ENCODE results near the gene ZNF518A.

GRCh38 chr10:96212911-96213310, 82.8 kb downstream of the ZNF518A start:
- TF ChIP-seq CTCF (IDR thresholded peaks at IDR 0.05; ENCODE audit: low read depth, low read length, poor library complexity, severe bottlenecking) (no peak), EZH2phosphoT487 (IDR thresholded peaks at IDR 0.05; ENCODE audit: borderline replicate concordance, low read length) (no peak)
